Activated naive CD4-positive, alpha-beta T cell (primary cell): ENCODE measurements around the gene PPARG.

Experiments
- DNase-seq, 4 experiments: peaks; one replicate each; lab custom pipeline; 2025; lab: John Stamatoyannopoulos, UW

The PPARG gene

GRCh38 chr3:12483872-12484197, 195.0 kb downstream of the PPARG start:
- no peak for DNase-seq
